Measurements from ENCODE around the gene NRP1.
A peak's percentile ranks its signal among the peaks of the same experiment; 100 is the strongest.

NRP1 gene

GRCh38 chr10:33161550-33162247 lies 172.8 kb downstream of the NRP1 start:
- FAIRE-seq = no peak
- no peak for DNase-seq (ENCODE audit: insufficient read length, low spot score)
- no peak for TF ChIP-seq CTCF (IDR thresholded peaks at IDR 0.05; ENCODE audit: insufficient read depth, missing control alignments)

GRCh38 chr10:33160151-33160550 lies 174.3 kb downstream of the NRP1 start:
- no peak for FAIRE-seq
- no peak for DNase-seq (ENCODE audit: insufficient read length, low spot score)
- TF ChIP-seq CTCF (IDR thresholded peaks at IDR 0.05; ENCODE audit: insufficient read depth, missing control alignments) = no peak

- TF ChIP-seq CTCF (IDR thresholded peaks at IDR 0.05; ENCODE audit: insufficient read depth, missing control alignments) = no peak
- FAIRE-seq (no peak), DNase-seq (ENCODE audit: insufficient read length, low spot score) (no peak)
Measured at GRCh38 chr10:33157103-33157502, 177.4 kb downstream of the NRP1 start.

GRCh38 chr10:33155720-33156638 lies 178.5 kb downstream of the NRP1 start:
- FAIRE-seq = no peak
- no peak for DNase-seq (ENCODE audit: insufficient read length, low spot score)
- TF ChIP-seq CTCF (IDR thresholded peaks at IDR 0.05; ENCODE audit: insufficient read depth, missing control alignments) = peak; percentile 33

- no peak for TF ChIP-seq CTCF (IDR thresholded peaks at IDR 0.05; ENCODE audit: insufficient read depth, missing control alignments)
- DNase-seq (ENCODE audit: insufficient read length, low spot score) (no peak), FAIRE-seq (no peak)
Measured at GRCh38 chr10:33154590-33154989, 179.9 kb downstream of the NRP1 start.

- no peak for TF ChIP-seq CTCF (IDR thresholded peaks at IDR 0.05; ENCODE audit: insufficient read depth, missing control alignments)
- FAIRE-seq = no peak
- DNase-seq (ENCODE audit: insufficient read length, low spot score) = no peak
Measured at GRCh38 chr10:33153968-33154327, 180.5 kb downstream of the NRP1 start.
